Measurements from ENCODE around the gene TMEM151B. TPM values are rescaled to one million over a fixed set of nuclear protein-coding genes. Genes with fewer than 3 reads are reported as not detected.

The TMEM151B gene
- total RNA-seq, 1 experiment from 2014 or later = not detected

DNA sequence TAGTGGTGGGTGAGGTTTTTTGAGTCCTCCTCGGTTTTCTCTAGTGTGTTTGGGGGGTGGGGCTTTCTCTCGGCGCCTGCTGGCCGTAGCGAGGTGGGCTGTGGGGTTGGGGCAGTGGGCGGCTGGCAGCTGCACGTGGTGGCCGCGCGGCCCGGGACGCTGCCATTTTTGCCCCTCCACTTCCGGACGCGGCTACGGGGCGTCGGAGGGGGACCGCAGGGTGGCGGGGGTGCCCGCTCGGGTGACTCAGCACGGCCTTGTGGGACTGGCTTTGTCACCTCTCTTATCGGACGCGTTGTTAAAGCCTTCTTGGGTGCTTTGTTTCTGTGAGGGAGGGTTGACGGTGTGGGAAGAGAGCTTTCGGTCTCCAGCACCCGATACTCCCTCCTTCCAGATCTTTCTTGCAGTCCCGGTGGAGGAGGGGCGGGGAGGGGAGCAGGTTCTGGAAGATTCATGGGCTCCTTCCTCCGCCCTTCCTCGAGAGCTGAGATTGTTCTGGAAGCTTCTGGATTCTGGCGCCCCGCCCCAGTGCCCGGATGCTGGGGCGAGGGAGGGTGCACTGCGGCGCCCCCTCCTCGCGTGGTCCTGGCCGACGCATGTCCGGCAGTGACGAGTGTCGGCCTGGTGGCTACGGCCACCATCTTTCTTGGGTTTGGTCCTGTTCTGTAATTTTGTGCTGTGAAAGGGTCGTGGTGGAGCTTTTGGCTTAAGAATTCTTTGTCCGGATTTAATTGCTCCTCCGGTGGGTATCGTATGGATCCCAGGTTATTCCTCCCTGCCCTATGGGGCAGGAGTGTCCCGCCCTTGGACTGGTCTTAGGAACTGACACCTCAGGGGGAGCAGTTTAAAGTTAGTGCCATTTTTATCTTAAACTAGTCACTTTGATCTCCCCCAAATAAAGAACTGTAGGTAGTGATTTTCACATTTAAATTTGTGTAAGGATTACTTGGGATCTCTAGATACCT, 22.6 kb upstream of the TMEM151B start:
- DNase-seq = peak; percentile 70 to 72
- Histone ChIP-seq H3K4me1 (peaks cover 15% of the 10 kb centered on the region), H3K36me3 (ENCODE audit: control insufficient read depth, insufficient read depth, low read length) (peaks cover 8% of the 10 kb centered on the region), H3K4me3 (ENCODE audit: low read depth, low read length) (peak overlapping the region; percentile 97), H3K9me3 (no peaks in the 10 kb centered on the region), H3K27me3 (replicated peaks; ENCODE audit: control insufficient read depth, insufficient read depth, low read length) (no peaks in the 10 kb centered on the region)
- TF ChIP-seq, protein P1, sequence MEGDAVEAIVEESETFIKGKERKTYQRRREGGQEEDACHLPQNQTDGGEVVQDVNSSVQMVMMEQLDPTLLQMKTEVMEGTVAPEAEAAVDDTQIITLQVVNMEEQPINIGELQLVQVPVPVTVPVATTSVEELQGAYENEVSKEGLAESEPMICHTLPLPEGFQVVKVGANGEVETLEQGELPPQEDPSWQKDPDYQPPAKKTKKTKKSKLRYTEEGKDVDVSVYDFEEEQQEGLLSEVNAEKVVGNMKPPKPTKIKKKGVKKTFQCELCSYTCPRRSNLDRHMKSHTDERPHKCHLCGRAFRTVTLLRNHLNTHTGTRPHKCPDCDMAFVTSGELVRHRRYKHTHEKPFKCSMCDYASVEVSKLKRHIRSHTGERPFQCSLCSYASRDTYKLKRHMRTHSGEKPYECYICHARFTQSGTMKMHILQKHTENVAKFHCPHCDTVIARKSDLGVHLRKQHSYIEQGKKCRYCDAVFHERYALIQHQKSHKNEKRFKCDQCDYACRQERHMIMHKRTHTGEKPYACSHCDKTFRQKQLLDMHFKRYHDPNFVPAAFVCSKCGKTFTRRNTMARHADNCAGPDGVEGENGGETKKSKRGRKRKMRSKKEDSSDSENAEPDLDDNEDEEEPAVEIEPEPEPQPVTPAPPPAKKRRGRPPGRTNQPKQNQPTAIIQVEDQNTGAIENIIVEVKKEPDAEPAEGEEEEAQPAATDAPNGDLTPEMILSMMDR (IDR thresholded peaks at IDR 0.05; ENCODE audit: insufficient read depth in 1 of 2, low read depth in 1 of 2, low read length in 1 of 2, severe bottlenecking in 1 of 2, unreplicated experiment in 1 of 2) = no peak
- H3K36me3 Mint-ChIP-seq (ENCODE audit: insufficient read depth, unreplicated experiment) = peaks cover 70% of the 10 kb centered on the region
- H3K4me3 Mint-ChIP-seq (ENCODE audit: unreplicated experiment) = peak overlapping the region; percentile 97
- no peaks in the 10 kb centered on the region for H3K27me3 Mint-ChIP-seq (ENCODE audit: insufficient read depth, unreplicated experiment)
- BruUV-seq (replicated peaks) = TSS peak; percentile 45
- intact Hi-C loops (cut with micrococcal nuclease; ENCODE audit: unreplicated experiment) = loop anchor here (5.0 kb wide), 1 partner anchor 430 kb away; no protein-coding TSS in a partner anchor
- H3K9me3 Mint-ChIP-seq (ENCODE audit: unreplicated experiment) = no peaks in the 10 kb centered on the region
- ChIA-PET POLR2A (interaction anchor here (0.5 to 2.1 kb wide), 12 partner anchors 9 to 443 kb away, joined by 3 to 37 read pairs (median 4); partner anchors contain the start of genes MRPL14, SLC29A1, SLC35B2 and TMEM63B), CTCF (interaction anchor here (0.7 to 1.3 kb wide), 4 partner anchors 9 to 24 kb away, joined by 3 to 8 read pairs (median 4); partner anchors contain the start of gene SLC29A1)
- peaks cover 13% of the 10 kb centered on the region for H3K4me1 Mint-ChIP-seq (ENCODE audit: low read depth, unreplicated experiment)
- H3K27ac Mint-ChIP-seq (ENCODE audit: unreplicated experiment) = peak overlapping the region; percentile 99

DNA sequence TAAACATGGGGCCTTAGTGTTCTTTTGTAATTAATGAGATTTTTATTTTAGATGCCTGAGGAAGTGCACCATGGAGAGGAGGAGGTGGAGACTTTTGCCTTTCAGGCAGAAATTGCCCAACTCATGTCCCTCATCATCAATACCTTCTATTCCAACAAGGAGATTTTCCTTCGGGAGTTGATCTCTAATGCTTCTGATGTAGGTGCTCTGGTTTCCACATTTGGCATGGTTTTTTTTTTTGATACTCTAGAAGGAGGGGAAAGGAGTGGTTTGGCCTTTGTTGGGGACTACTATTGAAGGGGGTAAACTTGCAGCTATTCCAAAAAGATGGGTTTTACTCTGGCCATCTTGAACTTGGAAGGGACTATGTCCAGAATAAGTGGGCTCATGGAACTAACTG, 21.7 kb upstream of the TMEM151B start:
- DNase-seq = no peak
- ChIA-PET CTCF (no interaction called here), POLR2A (no interaction called here)
- no TSS peak for BruUV-seq (replicated peaks)
- H3K36me3 ChIP-seq (ENCODE audit: control insufficient read depth, insufficient read depth, low read length) = peaks cover 8% of the 10 kb centered on the region
- intact Hi-C loops (cut with micrococcal nuclease; ENCODE audit: unreplicated experiment) = loop anchor here (5.0 kb wide), 1 partner anchor 431 kb away; no protein-coding TSS in a partner anchor
- H3K9me3 ChIP-seq = no peaks in the 10 kb centered on the region
- Mint-ChIP-seq H3K27ac (ENCODE audit: unreplicated experiment) (peak overlapping the region; percentile 99), H3K36me3 (ENCODE audit: insufficient read depth, unreplicated experiment) (peaks cover 80% of the 10 kb centered on the region), H3K9me3 (ENCODE audit: unreplicated experiment) (no peaks in the 10 kb centered on the region), H3K4me3 (ENCODE audit: unreplicated experiment) (peak overlapping the region; percentile 97), H3K27me3 (ENCODE audit: insufficient read depth, unreplicated experiment) (no peaks in the 10 kb centered on the region), H3K4me1 (ENCODE audit: low read depth, unreplicated experiment) (peaks cover 13% of the 10 kb centered on the region)
- TF ChIP-seq, protein P1 (IDR thresholded peaks at IDR 0.05; ENCODE audit: insufficient read depth in 1 of 2, low read depth in 1 of 2, low read length in 1 of 2, severe bottlenecking in 1 of 2, unreplicated experiment in 1 of 2) = no peak
- H3K4me3 ChIP-seq (ENCODE audit: low read depth, low read length) = peak overlapping the region; percentile 97
- H3K4me1 ChIP-seq = peaks cover 15% of the 10 kb centered on the region
- H3K27me3 ChIP-seq (replicated peaks; ENCODE audit: control insufficient read depth, insufficient read depth, low read length) = no peaks in the 10 kb centered on the region

DNA sequence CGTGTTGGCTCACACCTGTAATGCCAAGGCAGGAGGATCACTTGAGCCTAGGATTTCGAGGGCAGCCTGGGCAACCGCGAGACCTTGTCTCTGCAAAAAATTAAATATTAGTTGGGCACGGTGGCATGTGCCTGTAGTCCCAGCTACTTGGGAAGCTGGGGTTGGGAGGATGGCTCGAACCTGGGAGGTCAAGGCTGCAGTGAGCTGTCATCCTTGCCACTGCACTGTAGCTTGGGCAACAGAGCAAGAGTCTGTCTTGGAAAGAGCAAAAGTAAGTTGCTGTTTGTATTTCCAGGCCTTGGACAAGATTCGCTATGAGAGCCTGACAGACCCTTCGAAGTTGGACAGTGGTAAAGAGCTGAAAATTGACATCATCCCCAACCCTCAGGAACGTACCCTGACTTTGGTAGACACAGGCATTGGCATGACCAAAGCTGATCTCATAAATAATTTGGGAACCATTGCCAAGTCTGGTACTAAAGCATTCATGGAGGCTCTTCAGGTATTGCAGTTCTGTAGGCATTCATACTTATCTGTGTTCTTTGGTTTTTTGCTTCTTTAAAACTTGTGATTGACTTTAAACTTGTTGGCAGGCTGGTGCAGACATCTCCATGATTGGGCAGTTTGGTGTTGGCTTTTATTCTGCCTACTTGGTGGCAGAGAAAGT, 21.0 kb upstream of the TMEM151B start:
- BruUV-seq (replicated peaks) = no TSS peak
- Histone ChIP-seq H3K27me3 (replicated peaks; ENCODE audit: control insufficient read depth, insufficient read depth, low read length) (no peaks in the 10 kb centered on the region), H3K9me3 (no peaks in the 10 kb centered on the region), H3K36me3 (ENCODE audit: control insufficient read depth, insufficient read depth, low read length) (peaks cover 8% of the 10 kb centered on the region), H3K4me3 (ENCODE audit: low read depth, low read length) (no peak overlapping the region), H3K4me1 (peaks cover 15% of the 10 kb centered on the region)
- intact Hi-C loops (cut with micrococcal nuclease; ENCODE audit: unreplicated experiment) = loop anchor here (5.0 kb wide), 1 partner anchor 432 kb away; no protein-coding TSS in a partner anchor
- ChIA-PET CTCF (no interaction called here), POLR2A (no interaction called here)
- Mint-ChIP-seq H3K36me3 (ENCODE audit: insufficient read depth, unreplicated experiment) (peaks cover 86% of the 10 kb centered on the region), H3K4me3 (ENCODE audit: unreplicated experiment) (peak overlapping the region; percentile 97), H3K27ac (ENCODE audit: unreplicated experiment) (peak overlapping the region; percentile 99), H3K27me3 (ENCODE audit: insufficient read depth, unreplicated experiment) (no peaks in the 10 kb centered on the region), H3K4me1 (ENCODE audit: low read depth, unreplicated experiment) (peaks cover 13% of the 10 kb centered on the region), H3K9me3 (ENCODE audit: unreplicated experiment) (no peaks in the 10 kb centered on the region)
- TF ChIP-seq, protein P1 (IDR thresholded peaks at IDR 0.05; ENCODE audit: insufficient read depth in 1 of 2, low read depth in 1 of 2, low read length in 1 of 2, severe bottlenecking in 1 of 2, unreplicated experiment in 1 of 2) = no peak
- no peak for DNase-seq
